Muscle of arm (tissue), 12 donors: Measurements from ENCODE around the gene TPCN1. TPM values are rescaled to one million over a fixed set of nuclear protein-coding genes. Genes with fewer than 3 reads are reported as not detected.
A peak's percentile ranks its signal among the peaks of the same experiment; 100 is the strongest.

Source experiments
- DNase-seq: peaks from one replicate; pipeline ENCODE4 v3.0.0-alpha.2; 2013
- polyA plus RNA-seq, 12 donors: library from polyadenylated mRNA; unstranded; fragments of 120-200 nt; gene quantifications; one replicate each; pipeline ENCODE4 v1.2.1, GENCODE V29; 2013; ENCODE audit not compliant: insufficient read length in 12 of 12

TPCN1 gene
- polyA plus RNA-seq, 12 donors: 17.8 to 50.9 (median 34.5) TPM; not detected in 1

DNA sequence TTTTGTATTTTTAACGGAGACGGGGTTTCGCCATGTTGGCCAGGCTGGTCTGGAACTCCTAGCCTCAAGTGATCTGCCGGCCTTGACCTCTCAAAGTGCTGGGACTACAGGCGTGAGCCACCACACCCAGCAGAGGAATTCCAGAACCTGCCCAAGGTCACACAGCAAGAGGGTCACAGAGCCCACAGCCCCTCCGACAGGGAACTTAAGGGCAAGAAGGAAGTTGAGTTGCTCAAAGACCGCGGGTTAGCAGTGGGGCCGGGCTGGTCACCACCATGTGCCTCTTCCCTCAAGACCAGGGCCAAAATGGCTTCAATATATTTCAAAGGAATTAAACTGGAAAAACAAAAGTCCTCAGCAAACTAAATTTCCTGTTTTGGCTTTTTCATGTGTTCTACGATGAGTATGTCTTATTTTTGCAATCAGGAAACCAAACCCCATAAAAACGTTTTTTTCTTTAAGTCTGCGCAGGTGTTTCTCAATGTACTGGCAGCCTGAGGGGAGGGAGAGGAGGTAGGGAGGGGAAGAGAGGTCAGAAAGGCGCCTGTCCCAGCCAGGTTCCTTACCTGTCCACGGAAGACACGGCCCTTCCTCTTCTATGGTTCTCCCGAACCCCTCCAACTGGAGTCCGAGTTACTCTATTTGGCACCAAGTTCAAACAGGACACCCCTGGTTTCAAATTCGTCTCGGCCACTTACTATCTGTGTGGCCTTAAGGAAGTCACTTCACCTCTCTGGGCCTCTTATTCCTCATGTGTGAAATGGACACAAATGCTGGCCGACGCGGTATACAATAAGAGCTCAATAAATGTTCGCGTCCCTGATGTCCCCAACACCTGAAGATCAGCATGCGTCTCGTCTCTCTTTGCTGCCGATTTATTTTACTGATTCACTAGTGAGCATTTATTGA, 112.9 kb downstream of the TPCN1 start:
- no peak for DNase-seq

DNA sequence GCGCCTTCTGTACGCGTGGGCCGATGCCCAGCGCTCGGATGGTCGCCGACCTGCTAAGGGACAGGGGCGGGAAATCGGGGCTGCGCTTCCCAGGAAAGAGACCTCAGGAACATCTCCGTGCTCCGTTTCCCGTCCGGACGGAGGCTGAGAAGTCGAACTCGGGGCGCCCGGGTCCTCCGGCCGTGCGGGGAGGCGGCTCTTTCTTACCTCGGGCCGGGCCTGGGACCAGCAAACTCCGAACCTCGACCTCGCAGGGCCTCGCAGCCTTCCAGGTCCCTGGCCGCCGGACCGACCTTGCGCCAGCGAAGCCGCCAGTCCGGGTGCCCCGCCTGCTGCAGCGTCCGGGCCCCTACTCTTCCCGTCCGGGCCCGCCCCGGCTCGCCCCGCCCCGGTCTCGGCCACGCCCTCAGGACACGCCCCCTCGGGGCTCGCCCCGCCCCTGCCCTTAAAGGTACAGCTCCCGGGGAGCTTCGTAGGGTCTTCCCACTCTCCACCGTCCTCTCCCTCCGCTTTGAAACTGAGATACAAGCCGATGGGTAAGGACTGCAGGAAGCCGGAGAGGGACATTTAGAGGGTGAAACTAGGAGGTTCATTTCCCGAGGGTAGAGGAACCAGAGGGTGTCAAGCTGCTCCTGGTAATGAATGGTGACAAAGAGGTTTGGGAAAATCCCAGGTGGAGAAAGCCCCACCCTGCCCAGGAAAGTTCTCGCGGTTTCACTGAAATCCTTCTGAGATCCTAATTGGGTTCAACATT, 113.7 kb downstream of the TPCN1 start, which contains the start of gene SLC8B1:
Gene SLC8B1 (minus strand): TSS at position 324 of the 754 bp plus-strand sequence. CDS start 2,231 bp downstream, outside the sequence.
- peak; percentile 76 for DNase-seq

DNA sequence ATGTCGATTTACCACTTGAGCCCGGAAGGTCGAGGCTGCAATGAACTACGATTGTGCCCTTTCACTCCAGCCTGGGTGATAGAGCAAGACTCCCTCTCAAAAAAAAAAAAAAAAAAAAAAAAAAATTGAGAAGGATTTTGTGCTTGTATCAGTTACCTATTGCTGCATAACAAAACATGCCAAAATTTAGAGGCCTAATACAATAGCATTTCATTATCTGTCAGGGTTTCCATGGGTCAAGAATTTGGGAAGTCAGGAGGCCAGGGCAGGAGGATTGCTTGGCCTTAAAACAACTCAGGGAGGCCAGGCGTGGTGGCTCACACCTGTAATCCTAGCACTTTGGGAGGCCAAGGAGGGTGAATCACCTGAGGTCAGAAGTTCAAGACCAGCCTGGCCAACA, 118.3 kb downstream of the TPCN1 start:
- DNase-seq: no peak

DNA sequence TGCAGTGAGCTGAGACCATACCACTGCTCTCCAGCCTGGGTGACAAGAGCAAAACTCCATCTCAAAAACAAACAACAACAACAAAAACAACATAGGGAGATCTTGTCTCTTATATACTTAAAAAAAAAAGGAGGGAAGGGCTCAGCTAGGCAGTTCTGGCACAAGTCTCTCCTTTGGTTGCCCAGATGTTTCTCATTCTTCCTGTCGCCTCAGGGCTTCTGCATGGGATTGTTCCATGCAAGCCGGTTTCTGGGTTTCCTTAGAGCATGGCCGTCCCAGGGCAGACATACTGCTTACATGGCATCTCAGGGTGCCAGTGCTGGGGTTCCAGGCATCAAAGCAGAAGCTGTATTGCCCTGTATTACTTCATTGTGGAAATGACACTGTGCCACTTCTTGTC, 118.8 kb downstream of the TPCN1 start:
- DNase-seq: no peak

GRCh38 chr12:113341535-113341934, 120.3 kb downstream of the TPCN1 start:
- DNase-seq: no peak

- DNase-seq: no peak
Measured at GRCh38 chr12:113345318-113345717, 124.1 kb downstream of the TPCN1 start.

DNA sequence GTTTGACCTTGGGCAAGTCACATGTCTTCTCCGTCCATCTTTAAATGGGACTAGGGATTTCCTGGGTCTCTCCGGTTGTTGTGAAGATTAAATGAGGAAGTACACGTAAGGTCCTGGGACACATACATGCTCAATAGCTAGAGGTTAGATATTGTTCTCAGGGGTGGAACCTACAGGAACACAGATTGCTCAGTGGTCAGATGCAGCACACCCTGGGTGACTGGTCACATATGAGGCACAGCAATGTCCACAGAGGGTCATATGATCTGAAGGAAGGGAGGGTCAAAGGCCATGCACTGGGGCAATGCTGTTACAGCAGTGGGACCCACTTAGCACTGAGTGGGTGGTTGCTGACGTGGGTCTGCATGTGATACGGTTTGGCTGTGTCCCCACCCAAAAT, 125.1 kb downstream of the TPCN1 start:
- DNase-seq: no peak

GRCh38 chr12:113347107-113347506, 125.8 kb downstream of the TPCN1 start:
- DNase-seq: no peak

DNA sequence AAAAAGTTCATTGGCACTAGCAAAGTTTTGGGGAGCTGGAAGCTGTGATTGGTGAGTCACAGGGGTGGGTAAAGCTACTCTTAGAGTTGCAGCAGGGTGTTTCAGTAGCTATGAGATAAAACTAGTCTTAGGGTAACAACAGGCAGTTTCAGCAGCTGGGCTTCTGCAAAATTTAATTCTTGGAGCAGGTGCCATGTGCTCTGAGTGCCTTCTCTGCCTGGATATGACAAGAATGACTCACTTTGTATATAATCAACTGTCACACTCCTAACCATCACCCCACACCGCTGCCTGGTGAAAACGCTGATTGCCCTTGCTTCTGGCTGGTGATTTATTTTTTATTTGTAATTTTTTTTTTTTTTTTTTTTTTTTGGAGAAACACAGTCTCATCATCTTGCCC, 126.6 kb downstream of the TPCN1 start:
- DNase-seq: no peak

Other genes with a start within 250 kb of the TPCN1 start
- gene OAS2, start 242.9 kb upstream of the TPCN1 start, polyA plus RNA-seq: 1 to 10 TPM in 11 of 12 donors, not detected in 1; 1.9 to 4.5 (median 3.0) TPM
- 1 to 10 TPM in 11 of 12 donors, not detected in 1; 2.7 to 9.9 (median 4.1) TPM for gene DTX1, start 164.7 kb upstream of the TPCN1 start, polyA plus RNA-seq
- gene RASAL1, start 85.7 kb upstream of the TPCN1 start, polyA plus RNA-seq: under 1 TPM in 8 of 12 donors, not detected in 4; 0.03 to 0.39 (median 0.09) TPM
- gene CFAP73, start 71.7 kb upstream of the TPCN1 start, polyA plus RNA-seq: under 1 TPM in 3 of 12 donors, not detected in 9; 0.14 to 0.65 (median 0.17) TPM
- gene DDX54, start 36.0 kb upstream of the TPCN1 start, polyA plus RNA-seq: 10 to 100 TPM in 11 of 12 donors, not detected in 1; 37.7 to 70.6 (median 52.6) TPM
- 10 to 100 TPM in 3 of 12 donors, 1 to 10 TPM in 8, not detected in 1; 6.4 to 15.7 (median 8.3) TPM for gene RITA1, start 35.7 kb upstream of the TPCN1 start, polyA plus RNA-seq
- 10 to 100 TPM in 11 of 12 donors, not detected in 1; 10.6 to 19.5 (median 12.2) TPM for gene SLC8B1, start 113.6 kb downstream of the TPCN1 start, polyA plus RNA-seq
- gene PLBD2, start 137.1 kb downstream of the TPCN1 start, polyA plus RNA-seq: 10 to 100 TPM in 11 of 12 donors, not detected in 1; 11.8 to 30.7 (median 13.9) TPM
- under 1 TPM in 4 of 12 donors, not detected in 8; 0.15 to 0.33 (median 0.26) TPM for gene SDS, start 182.4 kb downstream of the TPCN1 start, polyA plus RNA-seq
- 1 to 10 TPM in 7 of 12 donors, under 1 TPM in 3, not detected in 2; 0.76 to 1.6 (median 1.2) TPM for gene SDSL, start 200.9 kb downstream of the TPCN1 start, polyA plus RNA-seq